Activated T-cell treated with anti-CD3 and anti-CD28 coated beads, Interleukin-2, amount 50 U/mL, for 4 hours (primary cell): ENCODE measurements around the gene TMEM141. TPM values are rescaled to one million over a fixed set of nuclear protein-coding genes. Genes with fewer than 3 reads are reported as not detected.

Source experiments
- ATAC-seq, 2 donors: fragments of 200-7000 bp; cut with Tn5 transposase; one replicate each; pipeline ENCODE4 v1.10.0; 2021
- DNase-seq: peaks from one replicate; pipeline ENCODE4 v3.0.0-alpha.2; 2020
- H3K27me3 Mint-ChIP-seq: one replicate; pipeline ENCODE4 v1.8.0; 2021; ENCODE audit warnings: low read depth, mixed read lengths
- H3K36me3 Mint-ChIP-seq: one replicate; pipeline ENCODE4 v1.8.0; 2022; ENCODE audit warnings: mixed read lengths; ENCODE audit not compliant: insufficient read depth
- H3K4me1 Mint-ChIP-seq: one replicate; pipeline ENCODE4 v1.8.0; 2021; ENCODE audit warnings: low read depth, mixed read lengths
- H3K4me3 Mint-ChIP-seq: one replicate; pipeline ENCODE4 v1.8.0; 2021; ENCODE audit warnings: mild to moderate bottlenecking, moderate library complexity, mixed read lengths
- H3K9me3 Mint-ChIP-seq: one replicate; pipeline ENCODE4 v1.8.0; 2021; ENCODE audit warnings: mixed read lengths
- total RNA-seq, 3 donors: library from RNA; stranded (reverse); gene quantifications; one replicate each; pipeline ENCODE4 v1.2.1, GENCODE V29; 2021

The TMEM141 gene
- 10 to 100 TPM; 49.5 to 53.0 (median 51.9) TPM for total RNA-seq

GRCh38 chr9:136790640-136791515 is at the start of gene TMEM141:
TSS of gene TMEM141 (plus strand) at chr9:136791344. CDS start at chr9:136791371, 27 bp downstream.
- ATAC-seq, result peak; percentile 91 to 94

GRCh38 chr9:136741883-136742571 is 49.1 kb upstream of the TMEM141 start:
- ATAC-seq, result peak; percentile 38 to 51
- DNase-seq, result peak; percentile 35
- Mint-ChIP-seq H3K36me3 (no peaks in the 10 kb centered on the region), H3K4me1 (peaks cover 8% of the 10 kb centered on the region), H3K27me3 (peaks cover 3% of the 10 kb centered on the region), H3K4me3 (peak overlapping the region; percentile 61), H3K9me3 (no peaks in the 10 kb centered on the region)

More at GRCh38 chr9:136790640-136791515, at the start of gene TMEM141:
- H3K4me1 Mint-ChIP-seq, result peaks cover 19% of the 10 kb centered on the region
- peaks cover 3% of the 10 kb centered on the region for H3K27me3 Mint-ChIP-seq
- DNase-seq, result peak; percentile 100
- H3K36me3 Mint-ChIP-seq, result no peaks in the 10 kb centered on the region
- H3K4me3 Mint-ChIP-seq, result peak within 1 kb of the TSS; percentile 79
- H3K9me3 Mint-ChIP-seq, result no peaks in the 10 kb centered on the region

GRCh38 chr9:136742591-136743391 is 48.4 kb upstream of the TMEM141 start, which contains the start of gene LCN10:
TSS of gene LCN10 (minus strand) at chr9:136742940. CDS start at chr9:136742903, 37 bp downstream.
- H3K27me3 Mint-ChIP-seq, result peaks cover 3% of the 10 kb centered on the region
- ATAC-seq, result peak in 1 of 2 donors; percentile 6
- peaks cover 8% of the 10 kb centered on the region for H3K4me1 Mint-ChIP-seq
- no peaks in the 10 kb centered on the region for H3K9me3 Mint-ChIP-seq
- H3K36me3 Mint-ChIP-seq, result no peaks in the 10 kb centered on the region
- peak within 1 kb of the TSS; percentile 61 for H3K4me3 Mint-ChIP-seq
- DNase-seq, result no peak

GRCh38 chr9:136743639-136744211 is 47.4 kb upstream of the TMEM141 start:
- Mint-ChIP-seq H3K4me1 (peaks cover 8% of the 10 kb centered on the region), H3K9me3 (no peaks in the 10 kb centered on the region), H3K27me3 (peaks cover 3% of the 10 kb centered on the region), H3K36me3 (no peaks in the 10 kb centered on the region), H3K4me3 (no peak overlapping the region)
- DNase-seq, result no peak
- no peak for ATAC-seq

- ATAC-seq (no peak), DNase-seq (no peak)
- H3K27me3 Mint-ChIP-seq, result peaks cover 4% of the 10 kb centered on the region
- H3K9me3 Mint-ChIP-seq, result no peaks in the 10 kb centered on the region
- no peak overlapping the region for H3K4me3 Mint-ChIP-seq
- H3K4me1 Mint-ChIP-seq, result peaks cover 8% of the 10 kb centered on the region
- H3K36me3 Mint-ChIP-seq, result no peaks in the 10 kb centered on the region
Observed at GRCh38 chr9:136744773-136745172, 46.4 kb upstream of the TMEM141 start.

GRCh38 chr9:136745389-136746154 is 45.6 kb upstream of the TMEM141 start:
- H3K27me3 Mint-ChIP-seq, result peaks cover 5% of the 10 kb centered on the region
- no peak for ATAC-seq
- no peaks in the 10 kb centered on the region for H3K36me3 Mint-ChIP-seq
- H3K4me3 Mint-ChIP-seq, result no peak overlapping the region
- peaks cover 8% of the 10 kb centered on the region for H3K4me1 Mint-ChIP-seq
- DNase-seq, result no peak
- no peaks in the 10 kb centered on the region for H3K9me3 Mint-ChIP-seq

GRCh38 chr9:136746155-136746490 is 45.0 kb upstream of the TMEM141 start:
- peaks cover 5% of the 10 kb centered on the region for H3K27me3 Mint-ChIP-seq
- H3K4me1 Mint-ChIP-seq, result peaks cover 8% of the 10 kb centered on the region
- H3K4me3 Mint-ChIP-seq, result no peak overlapping the region
- H3K9me3 Mint-ChIP-seq, result no peaks in the 10 kb centered on the region
- no peak for DNase-seq
- ATAC-seq, result no peak
- H3K36me3 Mint-ChIP-seq, result no peaks in the 10 kb centered on the region

GRCh38 chr9:136746621-136747020 is 44.5 kb upstream of the TMEM141 start:
- H3K9me3 Mint-ChIP-seq, result peaks cover under 1% of the 10 kb centered on the region

GRCh38 chr9:136747161-136748060 is 43.7 kb upstream of the TMEM141 start:
- no peak for ATAC-seq
- no peak overlapping the region for H3K4me3 Mint-ChIP-seq
- no peaks in the 10 kb centered on the region for H3K36me3 Mint-ChIP-seq
- peaks cover 9% of the 10 kb centered on the region for H3K9me3 Mint-ChIP-seq
- DNase-seq, result no peak
- no peaks in the 10 kb centered on the region for H3K4me1 Mint-ChIP-seq
- H3K27me3 Mint-ChIP-seq, result peaks cover 5% of the 10 kb centered on the region

More at GRCh38 chr9:136746621-136747020, 44.5 kb upstream of the TMEM141 start:
- peaks cover 5% of the 10 kb centered on the region for H3K27me3 Mint-ChIP-seq
- H3K4me3 Mint-ChIP-seq, result no peak overlapping the region
- peaks cover 4% of the 10 kb centered on the region for H3K4me1 Mint-ChIP-seq
- no peaks in the 10 kb centered on the region for H3K36me3 Mint-ChIP-seq
- DNase-seq (no peak), ATAC-seq (no peak)

GRCh38 chr9:136748201-136748600 is 42.9 kb upstream of the TMEM141 start, which contains the start of gene LCN6:
TSS of gene LCN6 (minus strand) at chr9:136748525. CDS start at chr9:136748483, 42 bp downstream.
- Mint-ChIP-seq H3K36me3 (no peaks in the 10 kb centered on the region), H3K9me3 (peaks cover 14% of the 10 kb centered on the region)

GRCh38 chr9:136748666-136749611 is 42.2 kb upstream of the TMEM141 start:
- no peak for ATAC-seq
- H3K9me3 Mint-ChIP-seq, result peaks cover 14% of the 10 kb centered on the region
- H3K36me3 Mint-ChIP-seq, result no peaks in the 10 kb centered on the region
- no peak for DNase-seq
- no peak overlapping the region for H3K4me3 Mint-ChIP-seq
- peaks cover 3% of the 10 kb centered on the region for H3K27me3 Mint-ChIP-seq
- H3K4me1 Mint-ChIP-seq, result no peaks in the 10 kb centered on the region

More at GRCh38 chr9:136748201-136748600, 42.9 kb upstream of the TMEM141 start, which contains the start of gene LCN6:
- Mint-ChIP-seq H3K4me3 (no peak within 1 kb of the TSS), H3K27me3 (peaks cover 5% of the 10 kb centered on the region), H3K4me1 (no peaks in the 10 kb centered on the region)
- DNase-seq (no peak), ATAC-seq (peak in 1 of 2 donors; percentile 16)
